GM21515 (cell line): ENCODE measurements around the gene ZFYVE19.
"Not testable (repeated sequence)": the region's sequence is repeated elsewhere in the genome, so short reads cannot be mapped to it uniquely, and the experiment has no call there.

Experiments
- ATAC-seq: cut with Tn5 transposase; IDR thresholded peaks from one replicate; pipeline ENCODE4 v1.9.1; 2021; ENCODE audit not compliant: unreplicated experiment

ZFYVE19 gene

GRCh38 chr15:40845511-40846284, 38.8 kb downstream of the ZFYVE19 start:
- ATAC-seq = no peak

- no peak for ATAC-seq
Observed at GRCh38 chr15:40846841-40847222, 39.9 kb downstream of the ZFYVE19 start.

- no peak for ATAC-seq
Observed at GRCh38 chr15:40847223-40847961, 40.5 kb downstream of the ZFYVE19 start.

- ATAC-seq = no peak
Observed at GRCh38 chr15:40850576-40851112, 43.8 kb downstream of the ZFYVE19 start.

- no peak for ATAC-seq
Observed at GRCh38 chr15:40852529-40852928, 45.6 kb downstream of the ZFYVE19 start.

GRCh38 chr15:40853241-40853890, 46.5 kb downstream of the ZFYVE19 start:
- no peak for ATAC-seq

- ATAC-seq = no peak
Observed at GRCh38 chr15:40854161-40854560, 47.3 kb downstream of the ZFYVE19 start.

- no peak for ATAC-seq
Observed at GRCh38 chr15:40855706-40856234, 48.9 kb downstream of the ZFYVE19 start.

GRCh38 chr15:40856746-40857145, 49.9 kb downstream of the ZFYVE19 start:
- ATAC-seq = no peak

- ATAC-seq = no peak
Observed at GRCh38 chr15:40857601-40858341, 50.9 kb downstream of the ZFYVE19 start.

GRCh38 chr15:40858706-40859105, 51.8 kb downstream of the ZFYVE19 start:
- no peak for ATAC-seq

GRCh38 chr15:40859206-40859851, 52.4 kb downstream of the ZFYVE19 start:
- ATAC-seq = no peak

- ATAC-seq = not testable (repeated sequence)
Observed at GRCh38 chr15:40861147-40861546, 54.3 kb downstream of the ZFYVE19 start.

- no peak for ATAC-seq
Observed at GRCh38 chr15:40863660-40864270, 56.9 kb downstream of the ZFYVE19 start.
